Esophagus (tissue), 2 donors: Measurements from ENCODE around the gene PCSK1N. TPM values are rescaled to one million over a fixed set of nuclear protein-coding genes. Genes with fewer than 3 reads are reported as not detected.

ENCODE experiments used
- H3K27ac ChIP-seq, 2 donors: one replicate each; pipeline ENCODE4 v1.5.1; 2013; ENCODE audit warnings: low read depth in 2 of 2, mild to moderate bottlenecking in 2 of 2, inconsistent platforms in 1 of 2, low read length in 1 of 2, moderate library complexity in 1 of 2
- H3K27me3 ChIP-seq, 2 donors: one replicate each; pipeline ENCODE4 v1.6.1; 2013; ENCODE audit warnings: low read length in 2 of 2, control low read depth in 1 of 2, mild to moderate bottlenecking in 1 of 2; ENCODE audit not compliant: insufficient read depth in 2 of 2, control insufficient read depth in 1 of 2
- H3K36me3 ChIP-seq, 2 donors: one replicate each; pipeline ENCODE4 v1.6.1; 2013; ENCODE audit warnings: low read length in 1 of 2; ENCODE audit not compliant: control insufficient read depth in 2 of 2, insufficient read depth in 2 of 2
- H3K4me1 ChIP-seq, 2 donors: one replicate each; pipeline ENCODE4 v1.6.1; 2013; ENCODE audit warnings: low read length in 1 of 2; ENCODE audit not compliant: control insufficient read depth in 2 of 2, insufficient read depth in 2 of 2
- H3K4me3 ChIP-seq, 2 donors: one replicate each; pipeline ENCODE4 v1.5.1; 2013; ENCODE audit warnings: low read length in 2 of 2, mild to moderate bottlenecking in 2 of 2, low read depth in 1 of 2, moderate library complexity in 1 of 2
- H3K9me3 ChIP-seq, 2 donors: one replicate each; pipeline ENCODE4 v1.6.1; 2013; ENCODE audit warnings: mild to moderate bottlenecking in 2 of 2, low read depth in 1 of 2, low read length in 1 of 2, moderate library complexity in 1 of 2; ENCODE audit not compliant: control insufficient read depth in 2 of 2, insufficient read depth in 1 of 2
- WGBS, 2 donors: extraction: QIAGEN DNeasy Blood & Tissue Kit; methylation state at CpG; one replicate each; pipeline ENCODE4 v1.1.7; 2013; 5-methylcytosine and 5-hydroxymethylcytosine counted together
- polyA plus RNA-seq, 2 donors: library from polyadenylated mRNA; stranded (reverse); fragments of 200-250 nt; gene quantifications; one replicate each; pipeline ENCODE4 v1.2.3, GENCODE V29; 2013
- donor health status: healthy with polysubstance abuse.
- donor health status: Bipolar disorder and iron deficiency.

Gene PCSK1N
- polyA plus RNA-seq, 2 donors = 0.08 to 0.31 TPM

DNA sequence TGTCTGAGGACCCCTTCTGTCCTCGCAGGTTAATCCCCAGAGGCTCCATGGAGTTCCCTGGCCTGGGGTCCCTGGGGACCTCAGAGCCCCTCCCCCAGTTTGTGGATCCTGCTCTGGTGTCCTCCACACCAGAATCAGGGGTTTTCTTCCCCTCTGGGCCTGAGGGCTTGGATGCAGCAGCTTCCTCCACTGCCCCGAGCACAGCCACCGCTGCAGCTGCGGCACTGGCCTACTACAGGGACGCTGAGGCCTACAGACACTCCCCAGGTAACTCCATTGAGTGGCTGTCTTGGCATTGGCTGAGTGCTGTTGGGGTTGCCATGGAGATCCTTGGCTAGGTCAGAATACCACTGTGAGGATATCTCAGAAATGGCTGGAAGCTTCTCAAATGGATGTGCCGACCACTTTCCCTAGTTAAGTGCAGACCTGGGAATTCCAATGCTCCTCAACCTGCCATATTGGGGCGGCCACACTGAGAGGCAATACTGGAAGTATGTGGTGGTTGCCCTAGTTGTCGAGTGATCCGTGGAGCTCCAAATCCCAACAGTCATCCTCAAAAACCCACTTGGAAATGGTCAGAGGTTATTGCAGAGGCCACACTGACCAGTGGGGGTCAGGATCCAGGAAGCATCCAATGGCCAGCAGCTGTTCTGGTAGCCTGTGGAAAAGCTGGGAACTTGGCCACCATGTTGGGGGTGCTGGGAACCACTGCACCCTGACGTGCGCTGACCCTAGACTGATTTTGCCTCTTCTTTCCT, 44.2 kb downstream of the PCSK1N start:
- H3K4me1 ChIP-seq = no peaks in the 10 kb centered on the region
- WGBS, 2 donors = 82 to 86% methylated on average over 11 of the region's 11 CpGs
- no peaks in the 10 kb centered on the region for H3K27me3 ChIP-seq
- no peaks in the 10 kb centered on the region for H3K9me3 ChIP-seq
- no peaks in the 10 kb centered on the region for H3K36me3 ChIP-seq
- no peak overlapping the region for H3K4me3 ChIP-seq
- no peak overlapping the region for H3K27ac ChIP-seq

DNA sequence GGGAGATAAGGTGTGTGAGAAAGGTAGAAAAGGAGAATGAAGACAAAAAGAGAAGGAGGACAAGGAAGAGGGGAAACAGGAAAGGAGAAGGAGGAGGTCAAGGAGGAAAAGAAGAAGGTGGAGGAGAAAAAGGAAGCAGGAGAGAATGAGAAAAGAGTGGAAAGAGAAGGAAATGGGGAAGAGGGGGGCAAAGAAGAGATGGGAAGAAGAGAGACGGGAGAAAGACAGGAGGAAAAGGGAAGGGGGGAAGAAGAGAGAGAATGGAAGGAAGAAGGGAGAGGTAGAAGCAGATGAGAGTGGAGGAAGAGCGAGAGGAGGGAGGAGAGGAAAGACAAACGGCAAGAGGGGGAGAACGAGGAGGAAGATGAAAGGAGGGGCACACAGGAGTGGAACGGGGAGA, 44.9 kb downstream of the PCSK1N start:
- no peaks in the 10 kb centered on the region for H3K4me1 ChIP-seq
- 56 to 59% methylated on average over 5 of the region's 5 CpGs for WGBS, 2 donors
- H3K36me3 ChIP-seq = no peaks in the 10 kb centered on the region
- no peaks in the 10 kb centered on the region for H3K9me3 ChIP-seq
- no peaks in the 10 kb centered on the region for H3K27me3 ChIP-seq
- H3K4me3 ChIP-seq = no peak overlapping the region
- no peak overlapping the region for H3K27ac ChIP-seq

GRCh38 chrX:48789366-48790220, 45.8 kb downstream of the PCSK1N start:
- H3K36me3 ChIP-seq = no peaks in the 10 kb centered on the region
- H3K9me3 ChIP-seq = no peaks in the 10 kb centered on the region
- no peaks in the 10 kb centered on the region for H3K4me1 ChIP-seq
- H3K27ac ChIP-seq = no peak overlapping the region
- no peaks in the 10 kb centered on the region for H3K27me3 ChIP-seq
- no peak overlapping the region for H3K4me3 ChIP-seq
- 58 to 60% methylated on average over 7 of the region's 7 CpGs for WGBS, 2 donors

GRCh38 chrX:48787505-48788443, 47.6 kb downstream of the PCSK1N start:
- no peak overlapping the region for H3K4me3 ChIP-seq
- no peak overlapping the region for H3K27ac ChIP-seq
- WGBS, 2 donors = 50 to 55% methylated on average over 17 of the region's 17 CpGs
- H3K4me1 ChIP-seq = no peaks in the 10 kb centered on the region
- no peaks in the 10 kb centered on the region for H3K36me3 ChIP-seq
- peaks cover 0 to 6% of the 10 kb centered on the region in 2 donors for H3K27me3 ChIP-seq
- peaks cover 0 to 2% of the 10 kb centered on the region in 2 donors for H3K9me3 ChIP-seq

- Histone ChIP-seq H3K36me3 (no peaks in the 10 kb centered on the region), H3K27me3 (peaks cover 0 to 6% of the 10 kb centered on the region in 2 donors), H3K4me3 (no peak overlapping the region), H3K27ac (no peak overlapping the region), H3K9me3 (peaks cover 0 to 2% of the 10 kb centered on the region in 2 donors), H3K4me1 (no peaks in the 10 kb centered on the region)
- 63 to 79% methylated on average over 6 of the region's 6 CpGs for WGBS, 2 donors
Observed at GRCh38 chrX:48786825-48787504, 48.4 kb downstream of the PCSK1N start.

GRCh38 chrX:48786341-48786800, 49.0 kb downstream of the PCSK1N start, which contains the start of gene GATA1:
Gene GATA1, plus strand, starts transcription at chrX:48786590. Its CDS starts 4,520 bp downstream, at chrX:48791110.
- Histone ChIP-seq H3K27ac (no peak within 1 kb of the TSS), H3K4me3 (no peak within 1 kb of the TSS), H3K9me3 (peaks cover 0 to 2% of the 10 kb centered on the region in 2 donors), H3K4me1 (no peaks in the 10 kb centered on the region), H3K36me3 (no peaks in the 10 kb centered on the region), H3K27me3 (peaks cover 0 to 6% of the 10 kb centered on the region in 2 donors)
- WGBS, 2 donors = 73 to 91% methylated on average over 6 to 7 of the region's 7 CpGs

- Histone ChIP-seq H3K36me3 (no peaks in the 10 kb centered on the region), H3K4me3 (no peak overlapping the region), H3K27me3 (peaks cover 0 to 6% of the 10 kb centered on the region in 2 donors), H3K9me3 (peaks cover 0 to 2% of the 10 kb centered on the region in 2 donors), H3K4me1 (no peaks in the 10 kb centered on the region), H3K27ac (no peak overlapping the region)
- 76 to 81% methylated on average over 16 of the region's 16 CpGs for WGBS, 2 donors
Observed at GRCh38 chrX:48785540-48786214, 49.7 kb downstream of the PCSK1N start.

- WGBS, 2 donors = 86 to 89% methylated on average over 1 of the region's 1 CpG
- Histone ChIP-seq H3K4me3 (no peak overlapping the region), H3K9me3 (peaks cover 0 to 2% of the 10 kb centered on the region in 2 donors), H3K4me1 (no peaks in the 10 kb centered on the region), H3K36me3 (no peaks in the 10 kb centered on the region), H3K27ac (no peak overlapping the region), H3K27me3 (peaks cover 0 to 6% of the 10 kb centered on the region in 2 donors)
Observed at GRCh38 chrX:48785186-48785539, 50.2 kb downstream of the PCSK1N start.
